Measurements from ENCODE around the gene SLC6A3.

- TF ChIP-seq CTCF (conservative IDR thresholded peaks at IDR 0.05; ENCODE audit: low read length) (no peak), EZH2phosphoT487 (IDR thresholded peaks at IDR 0.05; ENCODE audit: borderline replicate concordance) (no peak)
These were observed 25.5 kb upstream of the SLC6A3 start for GRCh38 chr5:1470762-1471211.
